Esophagus (tissue), 2 donors: ENCODE measurements around the gene NEGR1. TPM values are rescaled to one million over a fixed set of nuclear protein-coding genes. Genes with fewer than 3 reads are reported as not detected.

ENCODE experiments used
- H3K27ac ChIP-seq, 2 donors: one replicate each; pipeline ENCODE4 v1.5.1; 2013; ENCODE audit warnings: low read depth in 2 of 2, mild to moderate bottlenecking in 2 of 2, inconsistent platforms in 1 of 2, low read length in 1 of 2, moderate library complexity in 1 of 2
- H3K27me3 ChIP-seq, 2 donors: one replicate each; pipeline ENCODE4 v1.6.1; 2013; ENCODE audit warnings: low read length in 2 of 2, control low read depth in 1 of 2, mild to moderate bottlenecking in 1 of 2; ENCODE audit not compliant: insufficient read depth in 2 of 2, control insufficient read depth in 1 of 2
- H3K36me3 ChIP-seq, 2 donors: one replicate each; pipeline ENCODE4 v1.6.1; 2013; ENCODE audit warnings: low read length in 1 of 2; ENCODE audit not compliant: control insufficient read depth in 2 of 2, insufficient read depth in 2 of 2
- H3K4me1 ChIP-seq, 2 donors: one replicate each; pipeline ENCODE4 v1.6.1; 2013; ENCODE audit warnings: low read length in 1 of 2; ENCODE audit not compliant: control insufficient read depth in 2 of 2, insufficient read depth in 2 of 2
- H3K4me3 ChIP-seq, 2 donors: one replicate each; pipeline ENCODE4 v1.5.1; 2013; ENCODE audit warnings: low read length in 2 of 2, mild to moderate bottlenecking in 2 of 2, low read depth in 1 of 2, moderate library complexity in 1 of 2
- H3K9me3 ChIP-seq, 2 donors: one replicate each; pipeline ENCODE4 v1.6.1; 2013; ENCODE audit warnings: mild to moderate bottlenecking in 2 of 2, low read depth in 1 of 2, low read length in 1 of 2, moderate library complexity in 1 of 2; ENCODE audit not compliant: control insufficient read depth in 2 of 2, insufficient read depth in 1 of 2
- WGBS, 2 donors: extraction: QIAGEN DNeasy Blood & Tissue Kit; methylation state at CpG; one replicate each; pipeline ENCODE4 v1.1.7; 2013; 5-methylcytosine and 5-hydroxymethylcytosine counted together
- polyA plus RNA-seq, 2 donors: library from polyadenylated mRNA; stranded (reverse); fragments of 200-250 nt; gene quantifications; one replicate each; pipeline ENCODE4 v1.2.3, GENCODE V29; 2013
- donor health status: healthy with polysubstance abuse.
- donor health status: Bipolar disorder and iron deficiency.

Gene NEGR1
- polyA plus RNA-seq, 2 donors, result 0.59 to 1.4 TPM

DNA sequence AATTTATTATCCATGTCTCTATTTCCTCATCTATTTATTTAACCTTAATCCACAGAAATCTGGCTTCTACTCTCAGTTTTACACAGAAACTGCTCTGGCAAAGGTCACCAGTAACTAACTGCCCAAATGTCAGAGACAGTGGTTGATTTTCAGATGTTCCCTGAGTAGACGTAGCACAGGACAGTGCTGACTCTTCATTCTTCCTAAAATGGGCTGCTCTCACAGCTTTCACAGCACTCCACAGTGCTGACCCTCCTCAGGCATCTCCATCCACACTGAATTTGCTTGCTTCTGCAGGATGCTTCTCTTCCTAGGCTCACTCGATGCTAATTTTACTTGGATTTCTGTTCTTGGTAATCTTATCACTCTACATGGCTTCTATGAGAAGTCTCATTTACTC is 693.3 kb downstream of the NEGR1 start:
- H3K4me1 ChIP-seq, result no peaks in the 10 kb centered on the region
- no peaks in the 10 kb centered on the region for H3K9me3 ChIP-seq
- H3K36me3 ChIP-seq, result no peaks in the 10 kb centered on the region
- no peaks in the 10 kb centered on the region for H3K27me3 ChIP-seq
- WGBS, 2 donors, result 58% methylated on average over 2 of the region's 2 CpGs
- no peak overlapping the region for H3K4me3 ChIP-seq
- H3K27ac ChIP-seq, result no peak overlapping the region

DNA sequence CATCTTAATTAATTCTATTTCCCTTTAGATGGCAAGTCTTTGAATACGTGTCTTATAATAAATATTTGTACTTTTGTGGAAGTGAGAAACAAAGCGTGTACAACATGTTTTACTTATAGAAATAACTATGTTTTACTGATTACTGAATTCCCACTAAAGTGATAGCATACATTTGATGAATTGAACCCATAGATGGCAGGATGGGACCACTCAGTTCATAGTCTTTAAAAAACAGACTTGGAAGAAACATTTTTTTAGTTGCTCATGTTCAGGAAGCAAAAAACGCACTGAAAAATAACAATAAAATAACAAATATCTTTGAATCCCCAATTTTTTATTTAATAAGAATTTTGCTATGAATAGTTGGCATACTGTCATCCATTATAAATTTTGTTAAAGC is 694.4 kb downstream of the NEGR1 start:
- H3K4me1 ChIP-seq, result no peaks in the 10 kb centered on the region
- H3K27me3 ChIP-seq, result no peaks in the 10 kb centered on the region
- H3K9me3 ChIP-seq, result no peaks in the 10 kb centered on the region
- WGBS, 2 donors, result 39 to 51% methylated on average over 3 of the region's 3 CpGs
- H3K27ac ChIP-seq, result no peak overlapping the region
- no peak overlapping the region for H3K4me3 ChIP-seq
- no peaks in the 10 kb centered on the region for H3K36me3 ChIP-seq

DNA sequence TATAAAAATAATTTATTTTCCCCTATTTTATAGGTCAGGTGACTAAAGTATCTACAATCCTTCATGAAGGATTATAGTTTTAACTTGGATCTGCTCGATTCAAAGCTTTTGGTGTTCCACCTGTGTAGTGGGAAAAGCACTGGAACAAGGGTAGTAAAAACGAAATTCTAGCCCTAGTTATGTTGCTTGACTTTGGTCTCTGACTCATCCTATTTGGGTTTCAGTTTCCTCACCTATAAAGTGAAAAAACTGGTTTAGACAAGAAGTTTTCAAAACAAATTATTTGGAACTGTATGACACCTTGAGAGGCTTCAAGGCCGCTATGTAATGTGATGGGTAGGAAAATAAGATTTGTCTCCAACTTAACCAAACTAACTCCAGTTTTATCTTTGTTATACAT is 696.3 kb downstream of the NEGR1 start:
- Histone ChIP-seq H3K9me3 (no peaks in the 10 kb centered on the region), H3K36me3 (no peaks in the 10 kb centered on the region), H3K27ac (no peak overlapping the region), H3K4me3 (no peak overlapping the region), H3K27me3 (no peaks in the 10 kb centered on the region), H3K4me1 (no peaks in the 10 kb centered on the region)
- 56 to 65% methylated on average over 3 of the region's 3 CpGs for WGBS, 2 donors

DNA sequence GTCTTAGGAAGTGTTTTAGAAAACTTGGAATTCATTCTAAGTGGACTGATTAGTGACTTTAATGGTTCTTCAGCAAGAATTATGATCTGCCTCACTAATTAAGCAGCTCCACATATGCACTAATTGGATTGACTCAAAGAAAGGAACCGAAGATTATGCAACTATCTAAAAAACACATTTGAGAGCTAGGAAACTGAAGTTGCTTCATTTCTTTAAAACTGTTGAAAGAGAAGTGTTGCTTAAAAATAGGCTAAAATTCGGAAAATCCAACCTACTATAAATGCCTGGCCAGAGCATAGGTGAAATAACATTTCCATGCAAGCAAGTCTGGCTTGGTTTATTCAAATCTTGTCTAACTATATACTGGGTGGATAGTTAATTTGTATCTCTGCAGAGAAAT is 698.6 kb downstream of the NEGR1 start:
- no peaks in the 10 kb centered on the region for H3K9me3 ChIP-seq
- 71 to 75% methylated on average over 2 of the region's 2 CpGs for WGBS, 2 donors

DNA sequence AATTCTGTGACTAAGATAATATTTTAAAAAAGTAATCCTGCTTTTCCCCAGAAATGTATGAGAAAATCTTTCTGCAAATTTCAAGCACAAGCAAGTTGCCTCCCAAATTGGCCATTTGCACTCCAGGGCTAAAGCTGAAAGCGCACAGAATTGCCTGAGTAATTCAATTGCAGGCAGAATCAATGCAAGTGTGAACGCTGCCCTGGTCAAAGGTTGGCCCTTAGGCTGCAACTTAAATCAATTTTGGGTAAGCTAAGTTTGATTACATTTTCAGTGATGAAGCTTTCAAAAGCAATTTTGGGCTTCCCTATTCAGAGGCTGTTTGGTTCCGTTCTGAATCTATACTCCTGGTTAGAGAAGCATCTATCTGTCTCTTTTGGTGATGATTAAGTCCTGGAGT is 699.7 kb downstream of the NEGR1 start:
- H3K9me3 ChIP-seq, result no peaks in the 10 kb centered on the region
- WGBS, 2 donors, result 74 to 83% methylated on average over 3 of the region's 3 CpGs
- no peaks in the 10 kb centered on the region for H3K4me1 ChIP-seq
- H3K27me3 ChIP-seq, result no peaks in the 10 kb centered on the region
- H3K36me3 ChIP-seq, result no peaks in the 10 kb centered on the region
- no peak overlapping the region for H3K27ac ChIP-seq
- no peak overlapping the region for H3K4me3 ChIP-seq

More for the DNA sequence above, 698.6 kb downstream of the NEGR1 start:
- Histone ChIP-seq H3K27ac (no peak overlapping the region), H3K4me3 (no peak overlapping the region), H3K36me3 (no peaks in the 10 kb centered on the region), H3K4me1 (no peaks in the 10 kb centered on the region), H3K27me3 (no peaks in the 10 kb centered on the region)

DNA sequence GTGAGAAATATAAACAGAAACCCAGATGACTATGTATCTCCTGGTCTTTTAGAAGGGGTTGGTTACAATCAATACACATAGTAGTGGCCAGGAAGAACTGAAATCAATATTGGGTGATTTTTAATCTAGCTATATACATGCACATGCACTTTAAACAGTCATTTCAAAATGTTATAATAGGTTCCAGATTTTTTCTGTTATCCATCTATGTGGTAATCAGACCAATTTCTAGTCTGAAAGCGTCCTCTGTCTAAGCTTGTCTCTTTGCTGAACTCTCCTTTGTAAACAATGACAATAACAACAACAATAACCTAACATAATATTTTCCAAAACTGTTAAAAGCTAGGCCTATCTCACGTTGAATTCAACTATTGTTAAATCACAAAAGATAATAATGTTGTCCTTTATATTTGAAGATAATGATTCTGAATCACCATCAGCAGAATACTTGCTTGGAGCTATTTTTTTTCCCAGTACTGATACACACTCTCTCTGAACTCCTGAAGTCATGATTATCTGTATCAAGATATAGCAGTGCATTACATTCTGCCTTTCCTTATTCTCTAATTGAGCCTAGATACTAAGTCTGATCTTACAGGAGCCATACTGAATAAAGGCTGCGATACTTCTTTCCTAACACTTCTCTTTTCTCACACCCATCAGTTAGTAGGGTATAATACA is 704.7 kb downstream of the NEGR1 start:
- no peak overlapping the region for H3K4me3 ChIP-seq
- no peaks in the 10 kb centered on the region for H3K9me3 ChIP-seq
- no peaks in the 10 kb centered on the region for H3K4me1 ChIP-seq
- no peak overlapping the region for H3K27ac ChIP-seq
- H3K27me3 ChIP-seq, result no peaks in the 10 kb centered on the region
- WGBS, 2 donors, result 67 to 70% methylated on average over 3 of the region's 3 CpGs
- no peaks in the 10 kb centered on the region for H3K36me3 ChIP-seq

DNA sequence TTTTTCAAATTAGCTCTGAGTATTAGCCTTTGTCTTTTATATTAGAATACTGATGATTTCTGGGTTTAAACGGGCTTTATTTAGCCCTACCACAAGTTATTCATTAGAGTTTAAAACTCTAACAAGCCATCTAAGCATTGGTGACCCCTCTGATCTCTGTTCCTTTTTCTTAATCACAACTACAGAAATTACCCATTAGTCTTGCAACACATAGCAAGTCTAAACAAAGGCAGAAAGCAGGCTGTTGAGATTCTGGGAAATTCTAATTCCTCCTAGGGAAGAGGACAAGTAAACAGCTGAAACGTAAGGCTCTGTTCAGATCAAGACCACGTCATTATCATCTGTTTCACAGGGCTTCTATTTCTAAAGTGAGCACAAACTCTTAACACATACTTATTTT is 710.3 kb downstream of the NEGR1 start:
- no peaks in the 10 kb centered on the region for H3K9me3 ChIP-seq
- H3K4me1 ChIP-seq, result no peaks in the 10 kb centered on the region
- no peak overlapping the region for H3K27ac ChIP-seq
- no peak overlapping the region for H3K4me3 ChIP-seq
- 53 to 58% methylated on average over 3 of the region's 3 CpGs for WGBS, 2 donors
- no peaks in the 10 kb centered on the region for H3K36me3 ChIP-seq
- no peaks in the 10 kb centered on the region for H3K27me3 ChIP-seq

DNA sequence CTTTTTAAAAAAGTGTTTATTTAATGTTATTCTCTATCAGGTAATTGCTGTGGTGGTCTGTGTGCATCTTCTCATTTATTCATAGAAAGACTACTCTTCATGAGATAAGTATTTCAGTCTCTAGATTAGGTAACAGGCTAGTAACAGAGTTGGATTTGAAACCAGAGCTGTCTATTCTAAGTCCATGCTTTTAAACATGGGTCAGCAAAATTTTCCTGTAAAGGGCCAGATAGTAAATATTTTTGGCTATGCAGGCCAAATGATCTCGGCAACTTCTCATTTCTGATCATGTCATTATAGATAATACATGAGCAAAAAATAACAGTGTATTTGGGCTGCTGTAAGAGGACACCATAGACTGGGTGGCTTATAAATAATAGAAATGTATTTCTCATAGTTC is 715.9 kb downstream of the NEGR1 start:
- no peaks in the 10 kb centered on the region for H3K4me1 ChIP-seq
- no peaks in the 10 kb centered on the region for H3K9me3 ChIP-seq
- H3K27ac ChIP-seq, result no peak overlapping the region
- WGBS, 2 donors, result 77 to 80% methylated on average over 1 of the region's 1 CpG
- no peaks in the 10 kb centered on the region for H3K27me3 ChIP-seq
- H3K36me3 ChIP-seq, result no peaks in the 10 kb centered on the region
- H3K4me3 ChIP-seq, result no peak overlapping the region

DNA sequence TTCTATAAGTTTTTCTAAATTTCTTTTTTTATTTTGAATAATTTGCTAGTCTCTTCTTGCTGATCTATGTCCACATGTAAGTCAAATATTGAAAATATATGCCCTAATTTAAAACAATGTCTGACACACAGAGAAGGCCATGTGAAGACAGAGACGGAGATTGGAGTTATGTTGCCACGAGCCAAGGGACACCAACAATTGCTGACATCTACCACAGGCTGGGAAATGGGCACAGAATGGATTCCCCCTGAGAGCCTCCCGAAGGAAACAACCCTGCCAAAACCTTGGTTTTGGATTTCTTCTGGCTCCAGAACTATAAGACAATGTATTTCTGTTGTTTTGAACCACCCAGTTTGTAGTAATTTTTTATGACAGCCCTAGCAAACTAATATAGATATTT is 716.5 kb downstream of the NEGR1 start:
- H3K27me3 ChIP-seq, result no peaks in the 10 kb centered on the region

DNA sequence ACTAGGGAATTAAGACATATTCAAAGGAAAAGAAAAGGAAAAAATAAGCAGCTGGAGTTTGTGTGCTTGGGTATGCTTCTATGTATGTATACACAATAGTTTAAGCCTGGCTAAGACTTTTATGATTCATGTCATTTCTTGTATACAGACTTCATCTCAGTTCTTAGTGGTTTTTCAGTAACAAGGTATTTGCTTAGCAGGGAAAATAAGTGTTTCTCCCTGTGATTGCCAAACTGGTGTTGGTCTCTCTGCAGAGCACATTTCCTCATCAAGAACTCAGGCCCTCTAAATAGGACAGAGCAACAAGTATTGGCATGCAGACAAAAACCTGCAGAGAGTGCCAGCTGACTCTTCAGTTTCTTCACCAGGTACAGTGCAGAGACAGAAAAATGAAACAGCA is 717.1 kb downstream of the NEGR1 start:
- no peak overlapping the region for H3K4me3 ChIP-seq
- H3K4me1 ChIP-seq, result no peaks in the 10 kb centered on the region
- H3K9me3 ChIP-seq, result no peaks in the 10 kb centered on the region
- H3K27me3 ChIP-seq, result no peaks in the 10 kb centered on the region
- no peaks in the 10 kb centered on the region for H3K36me3 ChIP-seq
- H3K27ac ChIP-seq, result no peak overlapping the region

More for the DNA sequence above, 716.5 kb downstream of the NEGR1 start:
- no peak overlapping the region for H3K27ac ChIP-seq
- no peaks in the 10 kb centered on the region for H3K4me1 ChIP-seq
- no peak overlapping the region for H3K4me3 ChIP-seq
- 39 to 59% methylated on average over 3 of the region's 3 CpGs for WGBS, 2 donors
- no peaks in the 10 kb centered on the region for H3K9me3 ChIP-seq
- H3K36me3 ChIP-seq, result no peaks in the 10 kb centered on the region
